ENCODE results near the gene CHCHD4.

DNA sequence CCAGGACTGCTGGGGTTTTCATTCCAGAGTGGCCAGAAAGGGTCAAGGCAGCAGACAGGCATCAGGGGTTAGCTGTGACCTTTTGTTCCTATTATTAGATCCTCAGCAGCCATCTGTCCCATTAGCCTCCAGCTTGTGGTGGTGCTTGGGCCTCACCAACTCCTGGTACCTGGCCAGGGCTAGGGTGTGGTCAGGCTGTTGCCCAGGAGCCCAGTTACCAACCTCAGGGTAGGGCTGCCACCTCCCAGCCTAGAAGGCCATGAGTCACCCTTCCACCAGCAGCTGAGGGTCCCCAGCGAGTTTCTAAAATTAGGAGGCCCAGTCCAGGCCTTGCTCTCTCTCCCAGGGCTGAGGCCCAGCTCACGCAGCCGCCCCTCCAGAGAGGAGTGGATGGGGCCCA, 12.3 kb upstream of the CHCHD4 start:
- TF ChIP-seq, protein P1, sequence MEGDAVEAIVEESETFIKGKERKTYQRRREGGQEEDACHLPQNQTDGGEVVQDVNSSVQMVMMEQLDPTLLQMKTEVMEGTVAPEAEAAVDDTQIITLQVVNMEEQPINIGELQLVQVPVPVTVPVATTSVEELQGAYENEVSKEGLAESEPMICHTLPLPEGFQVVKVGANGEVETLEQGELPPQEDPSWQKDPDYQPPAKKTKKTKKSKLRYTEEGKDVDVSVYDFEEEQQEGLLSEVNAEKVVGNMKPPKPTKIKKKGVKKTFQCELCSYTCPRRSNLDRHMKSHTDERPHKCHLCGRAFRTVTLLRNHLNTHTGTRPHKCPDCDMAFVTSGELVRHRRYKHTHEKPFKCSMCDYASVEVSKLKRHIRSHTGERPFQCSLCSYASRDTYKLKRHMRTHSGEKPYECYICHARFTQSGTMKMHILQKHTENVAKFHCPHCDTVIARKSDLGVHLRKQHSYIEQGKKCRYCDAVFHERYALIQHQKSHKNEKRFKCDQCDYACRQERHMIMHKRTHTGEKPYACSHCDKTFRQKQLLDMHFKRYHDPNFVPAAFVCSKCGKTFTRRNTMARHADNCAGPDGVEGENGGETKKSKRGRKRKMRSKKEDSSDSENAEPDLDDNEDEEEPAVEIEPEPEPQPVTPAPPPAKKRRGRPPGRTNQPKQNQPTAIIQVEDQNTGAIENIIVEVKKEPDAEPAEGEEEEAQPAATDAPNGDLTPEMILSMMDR (IDR thresholded peaks at IDR 0.05) = no peak
- TF ChIP-seq POLR2A (IDR thresholded peaks at IDR 0.05) = no peak

Data from esophagus squamous epithelium (tissue), 4 donors.